HG02678 (cell line): ENCODE results near the gene CHN1.

ENCODE experiments used
- ATAC-seq: cut with Tn5 transposase; IDR thresholded peaks from one replicate; pipeline ENCODE4 v1.9.1; 2021; ENCODE audit warnings: mild to moderate bottlenecking, moderate library complexity; ENCODE audit not compliant: unreplicated experiment

Gene CHN1

DNA sequence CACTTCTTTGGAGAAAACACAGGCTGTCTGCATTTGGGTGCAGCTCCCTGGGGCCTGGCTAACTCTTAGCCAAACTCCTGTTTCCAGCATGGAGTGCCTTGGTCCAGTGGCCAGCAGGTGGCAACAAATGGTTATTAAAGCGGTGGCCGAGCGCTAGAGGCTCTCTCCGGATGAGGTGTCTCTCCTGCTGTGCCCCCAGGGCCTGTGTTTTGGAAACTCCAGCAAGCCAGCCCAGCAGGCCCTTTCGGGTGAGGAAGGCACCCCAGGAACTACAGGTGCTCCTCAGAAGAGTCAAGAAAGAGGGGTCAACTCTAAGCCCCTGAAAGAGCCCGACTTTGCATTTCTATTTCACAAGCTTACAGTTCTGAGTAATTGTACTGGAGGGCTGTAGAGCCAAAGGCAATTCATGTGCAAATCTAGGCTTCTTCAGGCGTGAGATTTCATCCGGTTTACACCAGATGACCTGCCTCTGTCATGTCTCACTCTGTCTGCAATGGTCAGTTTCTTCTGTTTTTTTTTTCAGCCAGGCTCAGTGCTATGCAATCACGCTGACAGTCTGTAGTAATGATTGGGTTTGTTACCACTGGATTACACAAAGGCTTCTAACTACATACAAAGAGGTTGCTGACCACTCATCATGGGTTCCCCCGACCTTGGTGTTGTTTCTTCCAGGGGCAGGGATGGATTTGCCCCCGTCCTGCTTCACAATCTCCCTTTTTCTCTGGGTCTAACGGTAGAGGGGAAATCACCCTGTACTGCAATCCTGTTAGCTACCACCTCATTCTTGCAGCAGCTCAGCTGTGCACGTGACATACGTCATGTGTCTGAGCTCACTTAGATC, 233.3 kb downstream of the CHN1 start:
- ATAC-seq, result peak; percentile 83

DNA sequence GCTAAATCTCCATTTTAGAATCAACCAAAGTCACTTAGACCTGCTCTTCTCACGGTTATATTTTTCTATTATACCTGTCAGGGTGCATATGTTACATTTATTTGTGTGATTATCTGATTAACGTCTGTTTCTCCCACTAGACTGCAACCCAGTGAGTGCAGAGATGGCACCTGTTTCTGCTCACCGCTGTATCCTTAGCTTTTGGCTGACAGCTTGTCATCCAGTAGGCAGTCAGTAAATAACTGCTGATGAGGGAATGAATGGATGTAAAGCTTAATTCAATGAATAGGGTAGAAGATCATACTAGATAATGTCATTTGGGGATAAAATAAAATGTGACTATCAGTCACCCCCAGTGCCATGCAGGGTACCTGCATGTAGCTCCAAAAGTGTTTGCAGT, 234.0 kb downstream of the CHN1 start:
- no peak for ATAC-seq

DNA sequence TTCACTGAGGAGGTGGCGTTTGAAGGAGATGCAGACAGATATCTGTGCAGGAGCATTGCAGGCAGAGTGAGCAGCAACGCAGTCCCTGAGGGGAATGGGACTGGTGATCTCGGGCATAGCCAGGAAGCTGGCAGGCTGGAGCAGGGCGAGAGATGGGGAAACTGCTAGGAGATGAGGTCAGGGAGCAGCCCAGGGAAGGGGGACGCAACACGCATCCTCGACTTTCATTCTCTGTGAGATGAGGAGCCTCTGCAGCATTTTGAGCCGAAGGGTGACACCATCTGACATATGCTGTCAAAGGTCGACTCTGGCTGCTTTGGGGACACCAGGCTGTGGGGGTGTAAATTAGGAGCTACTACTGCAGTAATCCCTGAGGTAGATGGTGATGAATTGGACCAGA, 236.6 kb downstream of the CHN1 start:
- ATAC-seq, result no peak

DNA sequence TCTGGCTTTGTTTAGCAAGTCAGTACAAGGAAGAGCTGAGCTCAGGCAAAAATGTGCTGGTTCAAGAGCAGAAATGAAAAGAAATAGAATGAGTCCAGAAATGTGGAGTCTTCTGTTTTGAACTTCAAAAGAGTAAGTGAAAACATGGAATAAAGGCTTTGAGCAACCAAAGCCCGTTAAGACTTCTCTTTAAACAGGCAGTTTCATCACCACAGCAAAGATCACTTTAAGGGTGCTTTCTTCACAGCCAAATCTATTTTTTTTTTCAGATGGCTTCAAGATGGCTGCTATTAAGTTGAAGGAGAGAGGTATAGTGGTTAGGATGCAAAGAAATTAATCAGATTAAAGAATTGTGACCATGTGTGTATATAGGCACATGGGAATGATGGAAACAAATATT, 238.9 kb downstream of the CHN1 start:
- no peak for ATAC-seq

DNA sequence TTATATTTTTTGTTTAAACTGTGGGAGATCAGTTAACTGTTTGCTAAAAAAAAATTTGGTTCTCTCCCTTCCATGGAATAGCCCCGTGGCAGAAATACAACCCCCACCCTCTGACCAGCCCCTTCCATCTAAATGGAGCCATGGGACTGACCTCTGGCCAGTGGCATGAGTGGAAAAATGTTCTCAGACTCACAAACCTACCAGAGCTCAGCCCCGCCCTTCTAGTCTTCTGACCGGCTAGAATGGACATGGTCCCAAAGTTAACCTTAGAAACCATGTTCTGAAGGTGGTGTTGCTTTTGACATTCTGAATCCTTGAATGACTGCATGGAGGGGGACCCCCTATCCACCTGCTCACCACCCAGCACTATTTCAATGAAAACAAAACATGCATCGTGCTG, 239.6 kb downstream of the CHN1 start:
- ATAC-seq, result no peak

DNA sequence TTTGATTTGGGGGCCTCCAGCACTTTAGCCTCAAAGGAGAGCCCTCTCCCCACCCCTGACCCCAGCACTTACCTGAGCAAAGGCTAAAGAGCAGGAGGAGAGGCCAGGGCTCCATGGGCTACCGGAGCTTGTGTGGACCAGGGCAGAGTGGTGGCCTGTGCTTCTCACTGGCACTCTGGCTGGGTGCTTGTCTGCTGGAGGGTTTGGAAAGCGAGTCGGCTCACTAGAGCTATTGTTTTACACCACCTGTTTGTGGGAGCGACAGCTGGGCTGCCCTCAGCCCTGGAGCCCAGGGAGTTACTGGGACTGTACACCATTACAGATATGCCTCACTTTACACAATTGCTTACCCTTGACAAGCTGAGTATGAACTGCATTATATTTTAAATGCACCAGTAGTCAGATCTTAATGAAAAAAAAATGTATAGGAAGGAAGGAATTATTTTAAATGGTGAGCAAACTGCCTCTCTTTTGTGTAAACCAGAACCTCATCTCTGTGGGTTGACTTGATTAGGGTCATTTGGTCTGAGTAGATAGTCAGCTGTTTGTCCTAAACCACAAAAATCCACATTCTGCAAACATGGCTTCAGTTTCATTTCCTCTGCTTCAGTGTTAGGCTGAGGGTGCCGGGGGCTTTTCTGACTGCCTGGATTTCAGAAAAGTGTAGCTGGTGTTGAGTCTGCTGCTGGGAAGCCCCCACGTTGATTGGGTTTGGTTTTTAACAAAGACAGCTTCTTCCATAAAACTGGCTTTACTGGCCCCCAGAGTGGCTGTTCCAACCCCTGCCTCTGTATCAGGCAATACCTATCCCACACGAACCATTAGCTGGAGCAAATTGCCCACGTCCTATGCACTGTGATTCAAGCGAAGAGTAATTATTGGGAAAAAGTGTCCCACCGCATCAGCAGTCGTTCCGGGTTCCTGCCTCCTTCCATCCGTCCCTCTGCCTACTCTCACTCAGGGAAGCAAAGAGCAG, 240.6 kb downstream of the CHN1 start, which contains the start of gene CHRNA1:
Gene CHRNA1 (minus strand): TSS at position 193 of the 976 bp plus-strand sequence. CDS start 78 bp downstream, at position 115.
- ATAC-seq, result peak; percentile 42

DNA sequence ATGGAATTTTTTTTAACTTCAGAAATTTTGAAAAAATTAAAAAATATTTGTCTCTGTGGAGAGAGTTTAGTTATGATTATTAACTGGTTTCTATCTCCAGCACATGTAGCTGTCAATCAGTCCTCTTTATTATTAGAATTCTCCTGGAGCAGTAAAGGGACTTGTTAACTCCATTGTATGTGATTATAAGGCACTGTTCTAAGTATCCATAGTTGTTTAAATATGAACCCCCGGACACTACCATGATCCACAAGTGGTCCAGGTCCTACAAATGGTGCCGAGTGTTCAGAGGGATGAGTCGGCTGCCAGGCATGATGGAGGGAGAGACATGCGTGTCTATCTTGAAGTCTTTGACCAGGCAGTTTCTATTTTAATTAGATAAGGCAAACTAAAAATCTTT, 241.4 kb downstream of the CHN1 start:
- no peak for ATAC-seq

DNA sequence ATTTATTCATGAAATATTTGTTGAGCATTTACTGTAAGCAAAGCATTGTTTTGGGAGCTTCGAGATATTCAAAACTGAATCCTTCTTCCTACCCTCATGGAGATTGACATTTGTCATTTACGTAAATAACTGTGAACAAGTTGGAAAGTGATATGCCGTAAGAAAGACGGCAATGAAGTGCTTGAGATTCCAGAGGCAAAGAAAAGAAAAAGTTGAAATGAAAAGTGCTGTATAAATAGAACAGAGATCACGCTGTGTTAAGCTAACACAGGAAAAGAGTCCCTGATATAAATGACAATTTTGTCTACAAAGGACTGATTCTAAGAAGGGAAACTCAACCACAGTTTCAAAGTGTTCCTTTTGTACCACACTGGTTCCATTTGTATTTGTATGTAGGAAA, 242.7 kb downstream of the CHN1 start:
- ATAC-seq, result no peak

DNA sequence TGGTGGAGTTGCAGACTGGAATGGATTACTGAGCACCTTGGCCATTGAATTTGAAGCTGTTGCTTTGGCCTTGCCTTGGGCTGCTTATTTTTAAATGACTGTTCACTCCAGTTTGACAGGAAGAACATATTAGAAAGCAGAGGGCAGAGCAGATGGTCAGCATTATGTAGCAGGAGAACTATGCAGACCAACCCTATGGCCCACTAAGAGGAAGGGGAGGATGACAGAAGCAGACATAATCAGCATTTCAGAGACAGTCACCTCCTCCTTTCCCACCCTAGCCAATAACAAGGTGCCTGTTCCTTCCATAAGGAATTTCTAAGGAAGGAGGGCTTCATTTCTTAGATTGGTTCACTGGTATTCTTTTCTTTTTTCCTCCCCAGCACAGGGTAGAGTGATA, 243.3 kb downstream of the CHN1 start:
- ATAC-seq, result no peak

DNA sequence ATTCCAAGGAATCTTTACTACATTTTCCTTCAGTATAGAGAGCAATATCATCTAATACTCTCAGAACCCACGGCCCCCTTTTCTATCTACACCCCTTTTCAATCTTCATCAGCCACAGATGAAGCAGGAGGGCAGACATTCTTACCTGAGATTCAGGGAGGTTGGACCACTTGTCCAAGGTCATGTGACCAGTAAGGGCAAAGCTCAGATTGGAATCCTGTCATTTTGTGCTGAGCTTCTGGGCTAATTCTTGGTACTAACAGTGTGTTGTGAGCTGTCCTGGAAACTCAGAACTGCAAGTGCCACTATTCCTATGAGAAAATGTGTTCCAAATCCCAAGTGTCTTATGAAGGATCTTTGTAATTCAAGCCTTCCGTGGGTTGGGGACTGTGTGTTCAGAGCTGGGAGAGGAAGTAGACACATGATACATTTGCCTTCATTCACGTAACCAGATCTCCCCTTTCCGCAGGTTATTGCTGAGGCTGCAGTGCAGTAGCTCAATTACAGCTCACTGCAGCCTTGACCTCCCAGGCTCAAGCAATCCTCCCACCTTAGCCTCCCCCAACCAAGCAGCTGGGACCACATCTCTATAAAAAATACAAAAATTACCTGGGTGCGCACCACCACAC, 244.2 kb downstream of the CHN1 start:
- no peak for ATAC-seq

DNA sequence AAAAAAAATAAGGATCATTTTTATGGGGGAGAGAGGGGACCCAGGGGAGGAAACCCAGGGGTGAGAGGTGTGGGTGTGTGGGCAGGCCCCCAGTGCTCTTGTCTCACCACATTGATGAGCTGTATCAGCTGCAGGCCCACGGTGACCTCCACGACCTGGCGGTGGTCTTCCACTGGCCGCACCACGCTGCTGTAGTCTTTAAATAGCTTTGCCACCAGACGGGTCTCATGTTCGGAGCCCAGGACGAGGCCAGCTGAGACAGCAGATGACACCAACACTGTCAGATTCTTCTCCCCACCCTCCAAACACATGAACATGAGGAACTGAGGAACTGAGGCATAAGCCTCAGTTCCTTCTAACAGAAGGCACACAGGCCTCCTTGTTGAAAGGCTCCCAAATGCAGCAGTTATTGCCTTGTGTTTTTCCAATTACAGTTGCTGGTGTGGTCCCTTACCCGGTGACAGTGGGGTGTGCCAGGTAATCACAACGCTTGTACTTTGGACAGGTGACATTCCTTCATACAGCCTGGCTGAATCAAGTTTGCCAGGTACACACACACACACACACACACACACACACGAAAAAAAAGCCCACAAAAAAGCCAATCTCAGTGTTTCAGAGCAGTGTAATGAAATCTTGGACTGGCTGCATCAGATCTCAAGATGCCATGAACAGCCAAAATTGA, 245.7 kb downstream of the CHN1 start:
- ATAC-seq, result no peak

DNA sequence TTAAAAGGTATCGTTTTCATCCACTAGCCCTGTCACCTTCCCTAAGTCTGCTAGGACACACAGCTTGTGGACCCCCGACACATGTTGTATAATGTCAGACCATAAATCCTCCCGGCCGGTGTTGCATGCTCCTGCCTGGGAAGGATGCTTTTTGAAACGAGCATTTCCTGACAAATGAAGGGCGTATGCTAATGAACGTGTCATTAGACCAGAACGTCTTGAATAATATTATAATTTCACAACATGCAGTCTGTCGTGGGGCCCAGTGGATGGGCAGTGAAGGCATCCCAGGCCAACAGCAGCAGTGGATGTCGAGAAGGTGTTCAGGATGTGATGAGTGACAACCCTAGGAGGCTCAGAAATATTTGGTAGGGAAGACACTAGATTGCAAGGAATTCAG, 248.4 kb downstream of the CHN1 start:
- no peak for ATAC-seq

DNA sequence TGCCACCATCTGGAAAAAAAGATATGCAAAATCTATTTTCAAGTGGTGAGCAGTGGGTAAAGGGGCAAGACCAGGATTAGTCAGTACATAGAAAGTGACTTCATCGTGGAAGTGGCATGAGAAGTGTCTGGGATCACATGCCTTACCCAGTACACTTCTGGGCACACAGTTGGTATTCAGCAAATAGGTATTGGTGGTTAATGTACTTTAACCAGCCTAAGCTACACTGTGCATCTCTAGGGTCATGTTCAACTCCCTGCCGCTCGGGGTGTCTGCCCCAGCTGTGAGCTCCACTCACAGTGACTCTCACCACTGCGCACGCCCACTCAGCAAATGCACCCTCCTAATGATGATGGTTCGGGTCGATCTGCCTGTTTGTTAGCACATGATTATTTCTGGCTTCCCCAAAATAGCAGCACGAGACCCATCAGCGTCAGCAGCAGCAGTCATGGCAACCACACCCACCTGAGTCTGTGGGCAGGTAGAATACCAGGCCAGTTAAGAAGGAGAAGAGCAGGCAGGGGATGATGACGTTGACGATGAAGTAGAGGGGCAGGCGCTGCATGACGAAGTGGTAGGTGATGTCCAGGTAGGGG, 252.0 kb downstream of the CHN1 start:
- peak; percentile 5 for ATAC-seq

DNA sequence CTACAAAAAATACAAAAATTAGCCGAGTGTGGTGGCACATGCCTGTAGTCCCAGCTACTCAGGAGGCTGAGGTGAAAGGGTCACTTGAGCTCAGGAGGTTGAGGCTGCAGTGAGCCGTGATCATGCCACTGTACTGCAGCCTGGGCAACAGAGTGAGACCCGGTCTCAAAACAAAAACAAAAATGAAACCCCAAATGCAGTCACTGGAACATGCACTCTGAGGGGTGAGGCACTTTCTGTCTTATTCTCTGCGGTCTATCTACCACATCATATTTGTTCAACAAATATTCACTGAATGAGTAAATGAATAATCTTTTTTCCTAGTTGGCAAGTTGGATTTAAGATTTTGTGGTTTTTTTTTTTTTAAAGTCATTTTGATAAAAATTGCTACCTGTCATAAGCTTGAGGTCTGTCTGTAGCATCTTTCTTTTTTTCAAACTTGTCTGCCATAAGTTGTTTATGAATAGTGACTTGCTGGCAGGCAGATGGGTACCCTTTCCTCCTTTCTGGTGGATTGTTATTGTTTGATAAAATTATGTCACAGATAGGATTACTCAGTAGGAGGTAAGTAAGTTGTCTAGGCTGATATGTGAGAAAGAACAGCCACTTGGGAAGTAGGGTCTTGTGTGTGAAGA, 252.7 kb downstream of the CHN1 start:
- peak; percentile 91 for ATAC-seq

DNA sequence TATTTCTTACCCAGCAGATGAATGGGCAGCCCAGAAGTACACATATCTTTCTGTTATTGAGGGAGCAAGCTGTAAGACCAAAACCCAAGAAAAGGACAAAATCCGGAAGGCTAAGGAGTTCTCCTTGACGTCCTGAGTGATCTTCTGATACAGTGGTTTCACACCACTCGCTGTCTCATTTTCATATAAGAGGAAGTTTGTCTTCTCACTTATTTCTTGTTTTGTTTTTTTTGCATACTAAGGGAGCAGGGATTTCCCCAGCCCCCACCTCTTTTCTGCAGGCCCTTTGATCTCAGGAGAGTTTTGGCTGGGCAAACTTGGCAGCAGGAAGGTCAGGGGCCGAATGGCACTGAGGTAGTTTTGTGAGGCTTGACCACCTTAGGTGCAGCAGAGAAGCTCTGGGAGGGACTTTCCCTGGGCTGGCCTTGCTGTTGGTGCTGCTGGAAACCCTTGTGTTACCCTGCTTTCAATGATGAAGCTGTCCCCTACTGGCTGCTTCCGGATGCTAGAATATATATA, 254.2 kb downstream of the CHN1 start:
- peak; percentile 50 for ATAC-seq

DNA sequence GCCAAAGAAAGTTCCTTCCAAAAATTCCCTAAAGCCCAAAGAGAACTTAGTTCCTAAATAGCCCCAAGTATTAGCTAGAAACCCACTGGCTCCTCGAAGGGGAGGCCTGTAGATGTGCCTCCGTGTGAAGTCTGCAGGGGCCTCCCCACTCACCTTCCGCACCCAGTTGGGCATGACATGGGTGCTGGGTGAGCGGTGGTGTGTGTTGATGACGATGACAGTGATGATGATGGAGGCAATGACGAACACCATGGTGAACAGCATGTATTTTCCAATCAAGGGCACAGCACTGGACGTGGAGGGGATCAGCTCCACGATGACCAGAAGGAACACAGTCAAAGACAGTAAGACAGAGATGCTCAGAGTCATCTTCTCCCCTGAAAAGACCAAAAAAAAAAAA, 255.4 kb downstream of the CHN1 start:
- no peak for ATAC-seq

DNA sequence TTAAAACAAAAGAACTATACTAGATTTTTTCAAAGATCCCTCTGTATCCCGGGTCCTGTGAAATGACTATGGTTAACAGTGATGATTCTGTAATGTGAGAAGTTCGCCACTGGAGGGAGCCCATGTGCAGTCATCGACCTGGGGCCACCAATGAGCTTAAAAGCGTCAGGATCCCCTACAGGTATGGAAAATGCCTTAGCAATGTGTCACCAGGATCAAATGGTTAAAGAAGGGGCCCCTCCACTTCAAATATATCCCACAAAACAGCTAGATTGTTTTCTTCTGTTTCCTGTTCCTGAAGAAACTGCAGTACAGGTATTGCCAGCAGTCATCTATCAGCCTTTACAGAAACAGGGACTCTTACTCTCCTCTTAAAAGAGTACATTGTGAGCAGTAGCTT, 256.2 kb downstream of the CHN1 start:
- peak; percentile 30 for ATAC-seq
